HG03139 (cell line): ENCODE data around the gene CLEC19A.

Source experiments
- ATAC-seq: cut with Tn5 transposase; IDR thresholded peaks from one replicate; pipeline ENCODE4 v1.9.1; 2021; ENCODE audit not compliant: unreplicated experiment

Gene CLEC19A

DNA sequence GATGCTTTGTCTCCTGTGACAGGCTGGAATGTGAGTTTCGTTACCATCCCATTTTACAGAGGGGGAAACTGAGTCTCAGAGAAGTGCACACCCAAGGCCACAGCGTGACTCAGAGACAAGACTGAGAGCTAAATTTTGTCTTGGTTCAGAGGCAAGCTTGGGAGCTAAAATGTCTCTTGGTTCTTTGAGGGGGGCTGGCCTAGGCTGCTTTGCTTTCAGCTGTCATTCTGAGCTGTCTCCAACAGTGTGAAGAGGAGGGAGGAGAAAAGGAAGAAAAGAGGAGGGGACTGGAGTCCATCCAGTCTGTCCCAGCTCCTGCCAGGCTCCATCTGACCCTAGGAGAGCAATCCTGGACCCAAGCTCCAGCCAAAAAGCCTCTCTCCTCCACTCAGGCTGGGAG is at the start of gene CLEC19A:
TSS of gene CLEC19A (plus strand) at position 301 of the 400 bp plus-strand sequence. CDS start 121 bp downstream, outside the sequence.
- ATAC-seq = no peak

DNA sequence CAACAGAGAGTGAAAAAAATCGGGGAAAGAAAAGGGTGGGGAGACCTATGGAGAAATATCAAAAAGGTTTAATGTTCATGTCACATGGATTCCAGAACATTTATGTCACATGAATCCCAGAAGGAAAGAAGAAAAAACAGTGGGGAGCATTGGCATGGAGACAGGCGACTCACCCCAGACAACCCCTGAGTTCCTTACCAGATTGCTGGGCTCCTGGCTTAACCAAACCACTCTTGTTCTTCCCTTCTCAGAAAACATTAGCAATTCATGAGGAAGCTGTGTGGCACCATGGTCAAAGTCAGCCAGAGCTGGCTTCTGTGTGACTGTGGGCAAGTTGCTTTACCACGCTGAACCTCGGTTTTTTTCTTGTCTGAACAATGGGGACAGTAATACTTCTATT is 49.6 kb upstream of the CLEC19A start:
- no peak for ATAC-seq

DNA sequence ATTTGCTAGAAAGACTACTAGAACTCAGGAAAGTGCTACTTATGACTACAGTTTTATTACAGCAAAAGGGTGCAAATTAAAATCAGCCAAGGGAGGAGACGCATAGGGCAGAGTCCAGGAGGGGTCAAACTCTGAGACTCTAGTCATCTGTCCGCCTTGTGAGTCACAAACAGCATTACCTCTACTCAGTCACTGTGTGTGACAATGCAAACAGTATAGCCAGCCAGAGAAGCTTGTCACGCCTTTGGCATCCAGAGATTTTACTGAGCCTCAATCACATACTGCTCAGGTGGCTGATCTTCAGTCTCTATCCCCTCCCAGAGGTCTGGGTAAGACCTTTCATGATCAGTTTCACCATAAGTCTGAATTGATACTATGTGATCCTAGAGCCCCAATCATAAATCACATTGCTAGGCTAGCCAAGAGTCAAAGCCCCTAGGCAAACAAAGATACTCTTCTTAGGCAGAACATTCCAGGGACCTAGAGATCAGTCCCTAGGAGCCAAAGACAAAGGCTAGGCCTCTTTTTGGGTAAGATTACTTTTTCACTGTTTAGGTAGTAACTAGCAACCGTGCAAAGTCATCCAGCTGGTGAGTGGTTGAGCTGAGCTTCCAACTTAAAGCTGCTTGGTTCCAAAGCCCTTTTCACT is 48.8 kb upstream of the CLEC19A start:
- ATAC-seq = no peak

DNA sequence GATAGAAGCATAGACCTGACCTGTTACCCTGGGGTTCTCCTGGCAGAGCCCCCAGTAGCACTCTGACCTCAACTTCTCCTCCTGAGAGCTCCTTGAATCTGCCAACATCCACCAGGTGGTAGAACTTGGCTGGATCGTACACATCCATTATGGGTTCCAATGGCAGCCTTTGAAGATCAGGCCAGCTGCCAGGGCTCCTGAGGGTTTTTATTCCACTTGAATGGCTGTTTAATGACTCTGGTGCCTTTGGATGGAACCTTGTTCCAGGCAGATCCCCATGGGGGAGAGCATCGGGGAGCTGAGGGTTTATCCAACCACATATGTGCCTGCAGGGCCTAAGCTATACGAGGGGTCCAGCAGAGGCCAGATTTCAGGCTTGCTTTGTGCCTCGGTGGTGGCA is 47.1 kb upstream of the CLEC19A start:
- ATAC-seq = no peak

DNA sequence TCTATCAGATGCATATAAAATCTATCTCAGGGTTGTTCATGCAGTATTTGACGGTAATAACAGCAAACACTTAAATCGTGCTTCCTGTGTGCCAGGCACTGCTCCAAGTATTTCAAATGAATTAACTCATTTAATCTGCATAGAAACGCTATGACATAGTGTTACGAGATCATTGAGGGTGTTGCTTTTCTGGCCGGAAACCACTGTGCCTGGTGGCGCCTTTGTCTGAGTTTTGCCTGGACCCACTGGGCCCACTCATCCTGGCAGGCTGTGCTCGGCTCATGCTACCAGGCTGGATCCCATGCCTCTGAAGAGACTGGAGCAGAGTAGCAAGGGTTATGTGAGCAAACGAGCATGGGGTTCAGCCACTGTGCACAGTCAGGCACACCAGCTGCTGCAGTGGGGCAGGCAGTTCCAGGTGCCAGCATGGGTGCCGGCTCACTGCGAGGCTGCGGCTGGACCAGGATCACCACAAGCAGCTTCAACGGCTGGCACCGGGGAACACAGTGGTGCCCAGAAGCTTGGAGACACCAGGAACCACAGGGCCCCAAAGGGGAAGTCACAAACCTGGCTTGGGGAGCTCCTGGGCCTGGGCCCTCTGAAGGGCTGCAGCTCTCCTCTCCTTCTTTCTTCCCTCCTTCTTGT is 45.9 kb upstream of the CLEC19A start:
- ATAC-seq = no peak

DNA sequence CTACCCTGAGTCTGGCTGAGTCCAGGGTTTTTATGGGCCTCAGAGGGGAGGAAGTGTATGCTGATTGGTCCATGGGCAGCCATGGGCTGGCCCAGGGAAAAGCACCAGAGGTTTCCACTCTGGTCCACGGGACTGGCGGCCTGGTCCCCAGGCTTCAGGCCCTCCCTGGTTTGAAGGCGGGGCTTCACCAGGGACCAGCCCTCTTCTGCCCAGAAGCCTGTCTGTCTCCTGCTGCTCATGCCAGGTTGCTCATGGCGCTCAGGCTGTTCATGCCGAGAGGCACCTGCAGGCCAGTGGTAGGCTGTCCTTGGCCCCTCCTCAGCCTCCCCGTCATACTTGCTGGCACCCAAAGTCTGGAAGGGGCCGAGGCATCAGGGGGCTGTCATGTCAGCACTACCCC is 45.0 kb upstream of the CLEC19A start:
- ATAC-seq = no peak

DNA sequence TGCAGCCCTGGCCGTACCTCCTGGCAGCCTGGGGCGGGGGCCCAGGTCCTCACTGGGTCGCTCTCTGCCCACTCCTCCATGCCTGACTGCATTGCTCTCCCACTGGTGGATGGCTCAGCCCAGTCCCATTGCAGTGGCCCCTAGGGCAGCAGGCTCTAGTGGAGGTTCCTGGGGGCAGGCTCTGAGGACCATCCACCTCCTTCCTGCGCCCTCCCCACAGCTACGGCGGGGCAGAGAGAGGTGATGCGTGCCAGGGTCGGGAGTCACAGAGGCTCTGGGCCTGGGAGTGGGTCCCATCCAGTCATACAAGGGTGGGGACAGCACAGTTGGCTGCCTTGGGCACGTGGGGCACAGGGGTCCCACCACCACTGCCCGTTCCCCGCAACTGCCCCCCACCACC is 44.0 kb upstream of the CLEC19A start:
- no peak for ATAC-seq

DNA sequence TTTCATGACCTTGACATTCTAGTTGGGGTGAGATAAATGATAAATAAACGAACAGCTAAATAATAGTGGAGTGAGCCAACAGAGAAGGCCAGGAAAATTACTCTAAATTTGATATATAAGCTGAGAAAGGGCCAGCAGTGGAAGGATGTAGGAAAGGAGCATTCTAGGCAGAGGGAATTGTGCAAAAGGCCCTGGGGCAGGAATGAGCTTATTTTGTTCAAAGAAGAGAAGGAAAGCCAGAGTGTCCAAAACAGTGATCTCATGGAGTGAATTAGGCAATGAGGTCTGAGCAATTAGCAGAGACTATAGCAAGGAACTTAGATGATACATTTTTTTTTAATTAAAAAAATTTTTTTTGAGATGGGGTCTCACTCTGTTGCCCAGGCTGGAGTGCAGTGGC is 43.3 kb upstream of the CLEC19A start:
- ATAC-seq = no peak

DNA sequence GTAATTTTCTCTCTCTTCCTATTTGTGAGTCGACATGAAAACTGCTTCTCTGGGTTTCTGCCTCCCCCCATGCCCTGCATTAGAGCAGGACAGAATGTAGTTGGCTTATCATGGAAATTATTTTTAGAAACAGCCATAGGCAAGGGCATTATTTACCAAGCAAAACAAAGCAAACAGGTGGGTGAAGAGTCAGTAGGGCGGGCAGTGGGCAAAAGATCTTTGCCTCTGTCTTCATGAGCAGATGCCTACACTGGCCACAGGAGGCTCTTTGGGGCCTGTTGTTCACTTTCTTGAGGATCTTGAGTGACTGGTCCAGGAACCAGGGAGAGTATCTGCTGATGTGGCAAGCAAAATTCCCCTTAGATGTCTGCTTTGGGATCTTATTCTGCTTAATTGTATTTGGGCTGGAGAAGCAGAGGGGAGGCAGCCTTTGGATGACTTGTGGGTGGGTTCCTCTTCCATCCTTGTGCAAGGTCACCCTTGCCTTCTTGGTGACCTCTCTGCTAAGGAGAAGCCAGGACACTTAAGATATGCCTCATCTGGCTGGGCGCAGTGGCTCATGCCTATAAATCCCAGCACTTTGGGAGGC is 42.5 kb upstream of the CLEC19A start:
- ATAC-seq = no peak

DNA sequence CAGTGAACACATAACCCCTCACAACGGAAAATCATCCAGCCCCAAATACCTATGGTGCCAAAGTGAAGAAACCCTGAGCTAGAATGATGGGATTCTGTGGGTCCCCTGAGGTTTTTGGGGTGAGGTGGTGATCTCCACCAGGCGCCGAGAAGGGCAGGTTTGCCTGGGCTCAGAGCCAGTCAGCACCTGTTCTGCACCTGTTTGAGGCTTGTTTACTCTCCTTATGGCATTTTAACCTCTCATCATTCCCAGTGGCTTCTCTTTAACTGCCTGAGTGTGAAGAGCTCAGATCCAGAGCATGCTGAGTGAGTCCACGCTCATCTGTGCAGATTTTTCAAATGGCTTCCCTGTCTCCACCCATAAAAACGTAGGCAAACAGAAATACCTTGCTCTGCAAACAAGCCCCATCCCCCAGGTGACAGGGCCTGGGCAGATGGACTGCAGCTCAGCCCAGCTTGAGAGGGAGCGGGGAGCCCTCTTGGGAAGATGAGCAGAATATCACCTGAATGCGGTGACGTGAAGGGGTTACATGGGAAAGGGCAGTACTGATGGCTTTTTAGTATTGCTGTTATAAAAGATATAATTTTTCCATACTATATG is 40.1 kb upstream of the CLEC19A start:
- no peak for ATAC-seq

DNA sequence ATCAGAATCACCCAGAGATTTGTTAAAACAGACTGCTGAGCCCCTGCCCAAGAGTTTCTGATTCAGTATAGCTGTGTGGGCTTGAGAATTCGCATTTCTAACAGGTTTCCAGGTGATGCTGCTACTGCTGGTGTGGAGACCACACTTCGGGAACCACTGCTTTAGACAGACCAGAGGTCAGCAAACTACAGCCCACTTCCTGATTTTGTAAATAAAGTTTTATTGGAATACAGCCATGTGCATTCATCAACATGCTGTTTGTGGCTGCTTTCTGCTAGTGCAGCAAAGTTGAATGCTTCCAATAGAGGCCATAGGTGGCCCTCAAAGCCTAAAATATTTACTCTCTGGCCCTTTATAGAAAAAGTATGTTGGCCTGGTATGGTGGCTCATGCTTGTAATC is 32.6 kb upstream of the CLEC19A start:
- ATAC-seq = no peak

DNA sequence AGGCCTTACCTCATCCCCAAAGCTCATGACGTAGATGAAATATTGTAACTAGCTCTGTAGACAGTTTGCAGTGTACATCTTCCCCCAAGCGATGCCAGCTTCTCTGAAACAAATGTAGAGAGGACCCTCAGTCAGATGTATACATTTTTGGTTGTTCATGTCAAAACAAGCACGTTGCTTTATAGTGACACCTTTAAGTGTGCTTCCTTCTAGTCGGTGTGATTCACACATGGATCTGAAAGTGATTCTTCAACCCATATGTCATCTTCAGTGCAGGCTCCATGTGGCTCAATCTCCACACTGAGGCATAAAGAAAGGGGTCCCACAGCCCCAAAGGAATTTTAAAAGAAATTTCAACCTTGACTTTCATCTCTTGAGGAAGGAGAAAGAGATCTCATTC is 30.9 kb upstream of the CLEC19A start:
- ATAC-seq = no peak

DNA sequence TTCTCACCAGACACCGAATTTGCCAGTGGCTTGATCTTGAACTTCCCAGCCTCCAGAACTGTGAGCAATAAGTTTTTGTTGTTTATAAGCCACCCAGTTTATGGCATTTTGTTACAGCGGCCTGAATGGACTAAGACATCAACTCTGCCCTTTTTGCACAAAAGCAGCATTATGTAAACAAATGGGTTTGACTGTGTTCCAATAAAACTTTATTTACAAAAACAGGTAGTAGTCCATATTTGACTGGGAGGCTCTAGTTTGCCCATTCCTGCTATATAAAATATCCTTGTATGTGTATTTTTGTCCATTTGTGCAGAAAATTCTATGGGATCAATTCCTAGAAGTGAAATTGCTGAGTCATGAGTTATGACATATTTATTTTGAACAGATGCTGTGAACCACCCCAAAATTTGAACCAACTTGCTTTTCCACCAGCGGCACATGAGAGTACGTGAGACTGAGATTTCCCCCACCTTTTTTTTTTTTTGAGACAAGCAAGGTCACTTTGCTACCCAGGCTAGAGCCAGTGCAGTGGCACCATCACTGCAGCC is 21.3 kb upstream of the CLEC19A start:
- no peak for ATAC-seq

DNA sequence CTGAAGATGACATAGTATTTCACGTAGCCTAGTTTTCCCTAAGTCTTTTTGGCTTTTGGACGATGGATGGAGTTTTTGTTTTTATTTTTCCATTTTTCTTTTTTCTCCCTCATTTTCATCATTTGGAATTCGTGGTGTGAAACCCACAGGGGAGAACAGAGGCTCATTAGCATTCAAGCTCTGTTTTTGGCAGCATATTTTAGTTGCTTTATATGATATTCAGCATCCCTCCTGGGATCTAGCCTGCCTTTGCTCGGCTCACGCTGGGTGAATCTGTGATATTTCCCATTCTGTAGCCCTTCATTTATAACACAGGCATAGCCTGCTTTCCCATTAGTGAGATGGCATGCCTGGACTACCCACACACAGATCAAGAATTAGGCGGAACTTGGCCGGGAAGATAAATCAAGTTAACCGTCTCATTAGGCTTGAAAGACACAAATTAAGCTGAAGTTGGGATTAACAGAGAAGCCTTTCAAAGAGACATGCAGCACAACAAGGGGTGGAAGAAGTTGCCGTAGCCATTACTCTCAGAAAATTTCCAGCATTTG is 20.1 kb upstream of the CLEC19A start:
- no peak for ATAC-seq

DNA sequence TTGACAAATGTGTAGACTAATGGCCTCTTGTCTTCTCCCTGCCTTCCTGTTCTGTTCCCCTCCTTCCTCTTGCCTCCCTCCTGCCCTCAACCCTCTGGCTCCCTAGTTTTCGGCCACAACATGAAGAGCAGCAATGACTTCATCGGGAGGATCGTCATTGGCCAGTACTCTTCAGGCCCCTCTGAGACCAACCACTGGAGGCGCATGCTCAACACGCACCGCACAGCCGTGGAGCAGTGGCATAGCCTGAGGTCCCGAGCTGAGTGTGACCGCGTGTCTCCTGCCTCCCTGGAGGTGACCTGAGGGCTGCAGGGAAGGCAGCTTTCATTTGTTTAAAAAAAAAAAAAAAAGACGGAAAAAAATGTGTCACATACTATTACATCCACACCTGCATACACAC is 18.8 kb upstream of the CLEC19A start:
- ATAC-seq = no peak

DNA sequence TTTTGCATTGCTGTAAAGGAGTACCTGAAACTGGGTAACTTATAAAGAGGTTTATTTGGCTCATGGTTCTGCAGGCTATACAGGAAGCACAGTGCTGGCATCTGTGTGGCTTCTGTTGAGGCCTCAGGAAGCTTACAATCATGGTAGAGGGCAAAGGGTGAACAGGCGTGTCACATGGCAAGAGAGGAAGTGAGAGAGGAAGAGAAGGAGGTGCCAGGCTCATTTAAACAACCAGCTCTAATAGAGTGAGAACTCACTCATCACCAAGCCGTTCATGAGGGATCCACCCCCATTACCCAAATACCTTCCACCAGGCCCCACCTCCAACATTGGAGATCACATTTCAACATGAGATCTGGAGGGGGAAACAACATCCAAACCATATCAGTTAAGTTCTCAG is 16.4 kb upstream of the CLEC19A start:
- ATAC-seq = no peak

DNA sequence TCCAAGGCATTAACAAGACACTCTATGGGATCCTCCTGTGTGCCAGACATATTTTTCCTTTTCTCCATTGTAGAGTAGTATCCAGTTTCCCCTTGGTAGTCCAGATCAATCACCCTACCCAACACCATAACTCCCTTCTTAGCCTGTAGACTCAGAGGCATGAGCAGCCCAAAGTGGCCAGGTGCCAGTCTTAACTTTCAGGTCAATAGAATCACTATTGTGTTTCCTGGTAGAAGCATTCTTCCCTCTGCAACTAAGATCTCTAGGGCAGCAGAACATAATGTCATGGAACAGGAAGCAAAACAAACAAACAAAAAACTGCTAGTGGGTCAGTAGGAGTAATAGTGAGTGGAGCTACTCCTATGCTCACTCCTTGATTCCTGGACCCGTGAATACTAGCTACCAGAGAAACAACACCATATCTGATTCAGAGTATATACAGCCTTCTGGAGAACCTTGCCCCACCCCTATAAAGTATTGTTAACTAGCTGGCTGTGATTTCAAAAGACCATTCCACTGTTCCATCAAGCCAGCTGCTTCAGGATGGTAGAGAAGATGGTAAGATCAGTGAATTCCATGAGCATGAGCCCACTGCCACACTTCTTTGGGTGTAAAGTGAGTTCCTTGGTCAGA is 11.2 kb upstream of the CLEC19A start:
- no peak for ATAC-seq

DNA sequence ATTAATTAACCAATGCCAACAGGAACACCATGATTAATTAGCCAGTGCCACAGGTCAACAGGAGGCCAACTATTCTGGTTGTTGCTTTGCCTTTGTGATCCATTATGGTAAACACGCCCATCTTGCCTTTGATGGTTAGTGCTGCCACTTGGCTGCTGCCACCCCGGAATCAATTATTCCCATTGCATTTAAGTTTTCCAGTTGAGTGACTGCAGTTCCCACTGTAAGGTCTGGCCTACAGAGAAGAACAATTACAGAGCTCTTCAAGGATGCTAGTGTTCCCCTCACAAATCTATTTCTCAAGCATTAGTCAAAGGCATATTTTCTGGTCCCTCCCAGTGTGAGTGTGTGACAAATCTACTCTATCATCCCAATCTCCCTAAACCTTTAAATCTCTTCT is 7.1 kb upstream of the CLEC19A start:
- ATAC-seq = no peak

DNA sequence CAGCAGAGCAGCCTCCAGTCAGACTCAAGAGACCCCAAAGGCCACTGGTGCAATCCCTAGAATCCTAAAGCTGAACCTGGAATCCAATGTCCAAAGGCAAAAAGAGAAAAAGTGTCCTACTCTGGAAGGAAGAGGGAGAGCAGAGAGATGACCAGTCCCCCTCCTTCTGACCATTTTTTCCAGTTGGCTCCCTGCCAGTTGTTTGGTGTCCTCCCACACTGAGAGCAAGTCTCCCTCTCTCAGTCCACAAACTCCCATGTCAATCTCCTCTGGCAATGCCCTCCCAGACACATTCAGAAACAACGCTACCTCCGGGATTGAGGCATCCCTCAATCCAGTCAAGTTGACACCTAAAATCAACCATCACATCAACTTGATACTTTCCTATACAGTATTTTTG is 4.3 kb upstream of the CLEC19A start:
- no peak for ATAC-seq

DNA sequence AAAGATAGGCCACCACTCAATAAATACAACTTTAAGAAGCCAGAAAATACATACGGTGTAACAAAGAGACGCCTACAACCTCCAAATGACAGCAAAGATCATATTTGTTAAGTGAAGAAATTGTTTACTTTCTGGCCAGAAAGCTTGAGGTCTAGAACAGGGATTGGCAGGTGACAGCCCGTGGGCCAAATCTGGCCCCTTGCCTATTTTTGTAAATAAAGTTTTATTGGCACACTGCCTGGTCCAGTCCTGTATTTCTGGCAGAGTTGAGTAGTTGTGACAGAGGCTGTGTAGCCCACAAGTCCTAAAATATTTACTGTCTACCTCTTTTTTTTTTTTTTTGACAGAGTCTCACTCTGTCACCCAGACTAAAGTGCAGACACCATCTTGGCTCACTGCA is 3.4 kb upstream of the CLEC19A start:
- ATAC-seq = no peak

DNA sequence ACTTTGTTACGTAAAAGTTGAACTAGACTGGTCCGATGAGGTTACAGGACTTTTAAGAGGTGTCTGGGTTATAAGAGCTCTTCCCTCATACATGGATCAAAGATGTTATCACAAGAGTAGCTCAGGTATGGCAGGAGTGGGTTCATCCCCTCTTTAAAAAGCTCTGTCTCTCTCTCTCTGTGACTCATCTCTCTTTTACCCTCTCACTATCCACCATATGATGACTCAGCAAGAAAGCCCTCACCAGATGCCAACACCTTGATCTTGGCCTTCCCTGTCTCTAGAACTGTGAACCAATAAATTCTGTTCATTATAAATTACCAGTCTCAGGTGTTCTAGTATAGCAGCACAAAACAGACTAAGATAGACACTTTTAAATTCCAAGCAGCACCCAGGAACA is 1.9 kb upstream of the CLEC19A start:
- no peak for ATAC-seq
